ENCODE measurements around the gene CACYBP.

Gene CACYBP

DNA sequence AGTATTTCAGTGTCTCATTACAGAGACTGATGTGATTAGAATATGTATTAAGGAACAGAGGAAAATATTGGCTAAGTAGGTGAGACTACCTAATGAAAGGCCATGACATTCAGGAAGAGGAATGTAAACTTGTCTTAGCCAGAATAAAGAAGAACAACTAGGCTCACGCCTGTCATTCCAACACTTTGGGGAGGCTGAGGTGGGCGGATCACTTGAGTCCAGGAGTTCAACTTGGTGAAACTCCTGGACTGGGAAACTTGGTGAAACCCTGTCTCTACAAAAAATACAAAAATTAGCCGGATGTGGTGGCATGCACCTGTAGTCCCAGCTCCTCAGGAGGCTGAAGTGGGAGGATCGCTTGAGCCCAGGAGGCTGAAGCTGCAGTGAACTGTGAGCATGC, 14.8 kb upstream of the CACYBP start:
- in situ Hi-C loops (cut with HindIII; ENCODE audit: low sequenced_read_pairs) = no loop called here
- no peak for DNase-seq (ENCODE audit: low read depth)
- TF ChIP-seq, protein P1, sequence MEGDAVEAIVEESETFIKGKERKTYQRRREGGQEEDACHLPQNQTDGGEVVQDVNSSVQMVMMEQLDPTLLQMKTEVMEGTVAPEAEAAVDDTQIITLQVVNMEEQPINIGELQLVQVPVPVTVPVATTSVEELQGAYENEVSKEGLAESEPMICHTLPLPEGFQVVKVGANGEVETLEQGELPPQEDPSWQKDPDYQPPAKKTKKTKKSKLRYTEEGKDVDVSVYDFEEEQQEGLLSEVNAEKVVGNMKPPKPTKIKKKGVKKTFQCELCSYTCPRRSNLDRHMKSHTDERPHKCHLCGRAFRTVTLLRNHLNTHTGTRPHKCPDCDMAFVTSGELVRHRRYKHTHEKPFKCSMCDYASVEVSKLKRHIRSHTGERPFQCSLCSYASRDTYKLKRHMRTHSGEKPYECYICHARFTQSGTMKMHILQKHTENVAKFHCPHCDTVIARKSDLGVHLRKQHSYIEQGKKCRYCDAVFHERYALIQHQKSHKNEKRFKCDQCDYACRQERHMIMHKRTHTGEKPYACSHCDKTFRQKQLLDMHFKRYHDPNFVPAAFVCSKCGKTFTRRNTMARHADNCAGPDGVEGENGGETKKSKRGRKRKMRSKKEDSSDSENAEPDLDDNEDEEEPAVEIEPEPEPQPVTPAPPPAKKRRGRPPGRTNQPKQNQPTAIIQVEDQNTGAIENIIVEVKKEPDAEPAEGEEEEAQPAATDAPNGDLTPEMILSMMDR (IDR thresholded peaks at IDR 0.05; ENCODE audit: low read depth, low read length, missing control alignments) = no peak
- H3K4me3 ChIP-seq (ENCODE audit: low read depth, low read length) = no peak overlapping the region

DNA sequence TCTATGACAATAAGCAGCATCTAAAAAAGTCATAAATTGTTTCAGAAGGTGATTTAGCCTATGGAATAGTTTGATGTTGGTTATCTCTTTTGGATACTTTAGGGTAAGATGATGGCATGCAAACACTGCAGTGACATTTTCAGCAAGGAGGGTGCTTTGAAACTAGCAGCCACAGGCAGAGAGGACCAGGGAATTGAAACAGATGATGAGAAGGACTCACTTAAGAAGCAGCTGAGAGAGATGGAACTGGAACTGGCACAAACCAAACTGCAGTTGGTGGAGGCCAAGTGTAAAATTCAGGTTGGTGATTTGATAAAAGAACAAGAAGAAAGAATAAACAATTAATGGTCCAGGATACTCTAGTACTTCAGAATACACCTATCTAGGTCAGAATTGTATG, 11.2 kb upstream of the CACYBP start:
- no peak overlapping the region for H3K4me3 ChIP-seq (ENCODE audit: low read depth, low read length)
- DNase-seq (ENCODE audit: low read depth) = no peak
- TF ChIP-seq, protein P1 (IDR thresholded peaks at IDR 0.05; ENCODE audit: low read depth, low read length, missing control alignments) = no peak
- in situ Hi-C loops (cut with HindIII; ENCODE audit: low sequenced_read_pairs) = no loop called here

DNA sequence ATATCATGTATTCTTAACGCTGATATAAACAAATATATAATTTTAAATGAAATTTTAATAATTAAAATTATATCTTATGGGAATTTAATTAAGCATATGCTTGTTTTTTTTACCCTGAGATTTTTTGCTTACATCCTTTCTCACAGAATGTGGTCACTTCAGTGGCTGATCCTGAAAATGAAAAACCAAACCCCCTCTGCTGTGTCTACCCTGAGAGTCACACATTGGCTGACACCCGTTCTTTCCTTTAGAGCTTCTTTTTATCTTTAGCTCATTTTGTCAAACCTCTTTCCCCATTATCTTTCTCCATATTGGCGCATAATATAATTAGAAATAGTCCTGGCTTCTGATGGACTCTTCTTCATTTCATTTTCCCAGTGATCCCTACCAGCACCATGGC, 10.8 kb upstream of the CACYBP start:
- TF ChIP-seq, protein P1 (IDR thresholded peaks at IDR 0.05; ENCODE audit: low read depth, low read length, missing control alignments) = no peak
- no peak overlapping the region for H3K4me3 ChIP-seq (ENCODE audit: low read depth, low read length)
- DNase-seq (ENCODE audit: low read depth) = no peak
- in situ Hi-C loops (cut with HindIII; ENCODE audit: low sequenced_read_pairs) = no loop called here

DNA sequence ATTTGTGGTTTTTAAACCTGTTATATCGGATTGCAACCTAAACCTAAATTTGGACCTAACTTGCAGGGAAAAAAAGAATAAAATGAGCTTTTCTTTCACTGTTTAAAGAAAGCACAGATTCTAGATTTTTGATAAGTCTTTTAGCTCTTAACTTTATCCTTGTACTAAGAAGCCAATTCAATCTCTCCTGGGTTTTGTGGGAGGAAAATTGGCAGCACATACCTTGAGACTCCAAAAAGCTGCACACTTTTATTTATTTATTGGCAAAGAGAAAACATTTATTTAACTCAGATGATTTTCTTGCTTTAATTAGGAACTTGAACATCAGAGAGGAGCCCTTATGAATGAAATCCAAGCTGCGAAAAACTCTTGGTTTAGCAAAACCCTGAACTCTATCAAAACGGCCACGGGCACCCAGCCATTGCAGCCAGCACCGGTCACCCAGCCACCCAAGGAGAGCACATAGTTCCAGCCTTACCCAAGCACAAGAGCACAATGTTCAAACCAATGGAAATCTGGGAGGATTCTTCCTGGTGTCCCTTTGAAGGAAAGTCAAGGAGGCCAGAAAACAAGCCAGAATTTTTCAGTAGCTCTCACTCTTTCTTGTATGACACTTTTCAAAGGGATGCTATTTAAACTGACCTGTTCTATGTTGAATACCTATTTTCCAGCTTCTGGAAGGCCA, 10.1 kb upstream of the CACYBP start:
- TF ChIP-seq, protein P1 (IDR thresholded peaks at IDR 0.05; ENCODE audit: low read depth, low read length, missing control alignments) = no peak
- DNase-seq (ENCODE audit: low read depth) = no peak
- no peak overlapping the region for H3K4me3 ChIP-seq (ENCODE audit: low read depth, low read length)
- in situ Hi-C loops (cut with HindIII; ENCODE audit: low sequenced_read_pairs) = no loop called here

- DNase-seq (ENCODE audit: low read depth) = no peak
- in situ Hi-C loops (cut with HindIII; ENCODE audit: low sequenced_read_pairs) = no loop called here
- H3K4me3 ChIP-seq (ENCODE audit: low read depth, low read length) = no peak overlapping the region
- TF ChIP-seq, protein P1 (IDR thresholded peaks at IDR 0.05; ENCODE audit: low read depth, low read length, missing control alignments) = no peak
Measured at GRCh38 chr1:174990382-174990999, 9.3 kb upstream of the CACYBP start.

DNA sequence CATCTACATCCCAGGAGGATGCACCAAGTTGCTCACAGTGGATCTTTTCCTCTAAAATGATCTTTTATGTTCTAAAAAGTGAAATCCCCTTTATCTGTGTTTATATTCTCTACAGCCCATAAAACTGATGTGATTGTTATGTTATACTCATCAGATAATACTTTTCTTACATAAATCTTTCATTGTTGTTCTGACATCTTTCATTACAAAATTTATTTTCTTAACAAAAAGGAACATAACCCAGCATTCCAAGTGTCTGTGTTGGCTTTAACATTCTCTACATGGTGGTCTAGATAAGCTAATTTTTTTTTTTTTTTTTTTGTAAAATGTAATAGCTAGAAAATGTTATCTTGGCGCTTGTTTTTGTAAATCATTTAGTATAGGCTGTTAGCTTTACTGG, 8.3 kb upstream of the CACYBP start:
- DNase-seq (ENCODE audit: low read depth) = no peak
- TF ChIP-seq, protein P1 (IDR thresholded peaks at IDR 0.05; ENCODE audit: low read depth, low read length, missing control alignments) = no peak
- no peak overlapping the region for H3K4me3 ChIP-seq (ENCODE audit: low read depth, low read length)
- in situ Hi-C loops (cut with HindIII; ENCODE audit: low sequenced_read_pairs) = no loop called here
